Suprapubic skin (tissue), 4 donors: ENCODE measurements around the gene B3GLCT. TPM values are rescaled to one million over a fixed set of nuclear protein-coding genes. Genes with fewer than 3 reads are reported as not detected.

Source experiments
- DNase-seq, 2 donors: peaks; one replicate each; pipeline ENCODE4 v3.0.0-alpha.2; 2019; ENCODE audit warnings: low spot score in 2 of 2
- H3K27ac ChIP-seq: fragments of 200-600 bp; sonication (generic); one replicate; pipeline ENCODE4 v1.5.1; 2019
- H3K27me3 ChIP-seq: fragments of 200-600 bp; sonication (generic); one replicate; pipeline ENCODE4 v1.5.1; 2019
- H3K36me3 ChIP-seq: fragments of 200-600 bp; sonication (generic); one replicate; pipeline ENCODE4 v1.5.1; 2019
- H3K4me1 ChIP-seq: fragments of 200-600 bp; sonication (generic); one replicate; pipeline ENCODE4 v1.5.1; 2019
- H3K4me3 ChIP-seq: fragments of 200-600 bp; sonication (generic); one replicate; pipeline ENCODE4 v1.5.1; 2019; ENCODE audit warnings: mild to moderate bottlenecking
- H3K9me3 ChIP-seq: fragments of 200-600 bp; sonication (generic); one replicate; pipeline ENCODE4 v1.5.1; 2019
- CTCF ChIP-seq, 2 donors: fragments of 200-600 bp in 1 of 2; fragments of 450-650 bp in 1 of 2; sonication (generic) in 1 of 2; IDR thresholded peaks; one replicate each; pipeline ENCODE4 v1.5.1; 2016 to 2019; ENCODE audit warnings: antibody characterized with exemption in 2 of 2, mild to moderate bottlenecking in 1 of 2, moderate library complexity in 1 of 2
- EP300 ChIP-seq: sonication (generic); formaldehyde crosslinking; IDR thresholded peaks from one replicate; pipeline ENCODE4 v1.6.1; 2017; ENCODE audit warnings: antibody characterized with exemption
- POLR2A ChIP-seq, 2 donors: fragments of 450-650 bp; IDR thresholded peaks; one replicate each; pipeline ENCODE4 v1.6.1; 2017; ENCODE audit warnings: antibody characterized with exemption in 2 of 2, mild to moderate bottlenecking in 2 of 2, moderate library complexity in 2 of 2
- POLR2AphosphoS5 ChIP-seq, 3 donors: sonication (generic); formaldehyde crosslinking; IDR thresholded peaks; one replicate each; pipeline ENCODE4 v1.6.1; 2017; ENCODE audit warnings: antibody characterized with exemption in 3 of 3
- WGBS: methylation state at CpG from one replicate; pipeline ENCODE4 v1.1.5; 2018; 5-methylcytosine and 5-hydroxymethylcytosine counted together
- total RNA-seq, 4 donors: library from RNA; depleted of rRNA; stranded (reverse); fragments of >200 nt; gene quantifications; one replicate each; pipeline ENCODE4 v1.1.0, GENCODE V29; 2016

B3GLCT gene
- total RNA-seq, 4 donors from 2014 or later: 3.0 to 6.5 (median 6.0) TPM

DNA sequence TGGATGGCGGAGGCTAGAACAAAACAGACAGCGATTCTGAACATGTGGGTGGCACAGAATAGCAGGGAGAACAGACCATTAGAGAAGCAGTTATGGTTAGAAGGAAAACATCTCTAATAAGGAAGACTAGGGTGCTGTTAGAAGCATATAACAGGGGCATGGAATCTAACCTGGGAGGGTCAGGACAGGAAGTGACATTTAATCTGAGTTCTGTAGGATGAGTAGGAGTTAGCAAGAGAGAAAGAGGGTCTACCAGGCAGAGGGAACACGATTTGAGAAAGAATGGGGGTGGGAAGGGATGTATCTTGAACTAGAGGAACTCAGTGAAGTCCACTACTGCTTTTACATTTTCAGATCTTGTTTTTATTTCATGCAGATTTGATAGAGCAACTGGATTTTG lies 48.6 kb downstream of the B3GLCT start:
- no peak overlapping the region for H3K4me3 ChIP-seq
- peaks cover 2% of the 10 kb centered on the region for H3K36me3 ChIP-seq
- H3K27ac ChIP-seq: no peak overlapping the region
- no peaks in the 10 kb centered on the region for H3K4me1 ChIP-seq
- no peak for TF ChIP-seq CTCF (IDR thresholded peaks at IDR 0.05)
- TF ChIP-seq POLR2AphosphoS5 (IDR thresholded peaks at IDR 0.05): no peak
- TF ChIP-seq POLR2A (IDR thresholded peaks at IDR 0.05): no peak
- no peak for TF ChIP-seq EP300
- no peaks in the 10 kb centered on the region for H3K27me3 ChIP-seq
- no peaks in the 10 kb centered on the region for H3K9me3 ChIP-seq
- WGBS: 92% methylated on average over 3 of the region's 3 CpGs
- no peak for DNase-seq

- no peak for DNase-seq
- 66% methylated on average over 4 of the region's 4 CpGs for WGBS
Measured at GRCh38 chr13:31248965-31249539, 49.3 kb downstream of the B3GLCT start.

GRCh38 chr13:31250435-31250834 lies 50.7 kb downstream of the B3GLCT start:
- peaks cover 2% of the 10 kb centered on the region for H3K36me3 ChIP-seq
- H3K27me3 ChIP-seq: no peaks in the 10 kb centered on the region
- H3K4me3 ChIP-seq: no peak overlapping the region
- H3K4me1 ChIP-seq: no peaks in the 10 kb centered on the region
- H3K27ac ChIP-seq: no peak overlapping the region
- DNase-seq: no peak
- WGBS: 82% methylated on average over 7 of the region's 7 CpGs
- TF ChIP-seq EP300: no peak
- no peak for TF ChIP-seq POLR2A (IDR thresholded peaks at IDR 0.05)
- no peak for TF ChIP-seq CTCF (IDR thresholded peaks at IDR 0.05)
- no peak for TF ChIP-seq POLR2AphosphoS5 (IDR thresholded peaks at IDR 0.05)
- H3K9me3 ChIP-seq: no peaks in the 10 kb centered on the region

More at GRCh38 chr13:31248965-31249539, 49.3 kb downstream of the B3GLCT start:
- Histone ChIP-seq H3K27ac (no peak overlapping the region), H3K4me1 (no peaks in the 10 kb centered on the region), H3K36me3 (peaks cover 2% of the 10 kb centered on the region), H3K27me3 (no peaks in the 10 kb centered on the region), H3K9me3 (no peaks in the 10 kb centered on the region), H3K4me3 (no peak overlapping the region)
- TF ChIP-seq EP300: no peak
- TF ChIP-seq POLR2A (IDR thresholded peaks at IDR 0.05): no peak
- TF ChIP-seq POLR2AphosphoS5 (IDR thresholded peaks at IDR 0.05): no peak
- TF ChIP-seq CTCF (IDR thresholded peaks at IDR 0.05): no peak

DNA sequence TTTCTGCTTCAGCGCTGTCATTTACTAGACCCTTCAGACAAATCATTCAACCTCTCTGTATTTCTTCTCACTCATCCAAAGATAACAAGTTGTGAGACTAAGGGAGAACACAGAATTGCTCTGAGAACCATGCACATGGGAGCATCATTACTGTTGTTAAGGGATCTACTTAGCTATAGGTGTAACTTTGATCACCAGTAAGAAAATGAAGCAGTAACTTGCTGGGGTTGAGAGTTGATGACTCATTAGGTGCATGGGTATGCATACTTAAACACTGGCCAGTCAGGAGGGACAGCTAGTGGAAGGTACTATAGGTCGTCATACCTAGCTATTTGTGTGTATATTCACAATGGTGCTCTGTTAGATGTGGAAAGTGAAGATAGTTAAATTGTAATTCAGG lies 61.5 kb downstream of the B3GLCT start:
- H3K36me3 ChIP-seq: peaks cover 16% of the 10 kb centered on the region
- H3K4me1 ChIP-seq: no peaks in the 10 kb centered on the region
- TF ChIP-seq EP300: no peak
- TF ChIP-seq CTCF (IDR thresholded peaks at IDR 0.05): no peak
- TF ChIP-seq POLR2A (IDR thresholded peaks at IDR 0.05): no peak
- TF ChIP-seq POLR2AphosphoS5 (IDR thresholded peaks at IDR 0.05): no peak
- no peak for DNase-seq
- WGBS: 92% methylated on average over 2 of the region's 2 CpGs
- no peaks in the 10 kb centered on the region for H3K9me3 ChIP-seq
- no peak overlapping the region for H3K4me3 ChIP-seq
- H3K27me3 ChIP-seq: no peaks in the 10 kb centered on the region
- no peak overlapping the region for H3K27ac ChIP-seq

- Histone ChIP-seq H3K36me3 (peaks cover 16% of the 10 kb centered on the region), H3K27ac (no peak overlapping the region), H3K4me3 (no peak overlapping the region), H3K9me3 (no peaks in the 10 kb centered on the region), H3K27me3 (no peaks in the 10 kb centered on the region), H3K4me1 (no peaks in the 10 kb centered on the region)
- TF ChIP-seq EP300 (no peak), POLR2AphosphoS5 (IDR thresholded peaks at IDR 0.05) (no peak), POLR2A (IDR thresholded peaks at IDR 0.05) (no peak), CTCF (IDR thresholded peaks at IDR 0.05) (no peak)
- DNase-seq: no peak
- WGBS: 100% methylated on average over 1 of the region's 1 CpG
Measured at GRCh38 chr13:31263346-31263745, 63.6 kb downstream of the B3GLCT start.
